RCC 7860 (cell line): Measurements from ENCODE around the gene TAAR5.
"Not testable (repeated sequence)": the region's sequence is repeated elsewhere in the genome, so short reads cannot be mapped to it uniquely, and the experiment has no call there.

ENCODE experiments used
- DNase-seq: peaks from one replicate; pipeline ENCODE4 v3.0.0-alpha.2; 2015; ENCODE audit warnings: low spot score
- FAIRE-seq: peaks from 2 replicates; lab custom pipeline; 2012; peaks lifted over from hg19 to GRCh38; lab: Jason Lieb, UNC

Gene TAAR5

GRCh38 chr6:132571774-132572173 is 17.8 kb downstream of the TAAR5 start:
- FAIRE-seq, result no peak
- DNase-seq, result no peak

DNA sequence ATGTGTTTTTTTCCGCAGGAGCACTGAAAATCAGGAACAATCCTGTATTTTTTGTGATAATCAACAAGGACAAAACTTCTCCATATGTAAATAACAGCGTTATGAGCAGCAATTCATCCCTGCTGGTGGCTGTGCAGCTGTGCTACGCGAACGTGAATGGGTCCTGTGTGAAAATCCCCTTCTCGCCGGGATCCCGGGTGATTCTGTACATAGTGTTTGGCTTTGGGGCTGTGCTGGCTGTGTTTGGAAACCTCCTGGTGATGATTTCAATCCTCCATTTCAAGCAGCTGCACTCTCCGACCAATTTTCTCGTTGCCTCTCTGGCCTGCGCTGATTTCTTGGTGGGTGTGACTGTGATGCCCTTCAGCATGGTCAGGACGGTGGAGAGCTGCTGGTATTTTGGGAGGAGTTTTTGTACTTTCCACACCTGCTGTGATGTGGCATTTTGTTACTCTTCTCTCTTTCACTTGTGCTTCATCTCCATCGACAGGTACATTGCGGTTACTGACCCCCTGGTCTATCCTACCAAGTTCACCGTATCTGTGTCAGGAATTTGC is 19.2 kb downstream of the TAAR5 start, which contains the start of gene TAAR6:
Gene TAAR6, plus strand, starts transcription at position 102 of the 557 bp plus-strand sequence. Its CDS starts 0 bp downstream, at position 102.
- FAIRE-seq (no peak), DNase-seq (no peak)

- FAIRE-seq (no peak), DNase-seq (no peak)
Observed at GRCh38 chr6:132569170-132569569, 20.4 kb downstream of the TAAR5 start.

GRCh38 chr6:132568611-132569010 is 20.9 kb downstream of the TAAR5 start:
- DNase-seq (no peak), FAIRE-seq (no peak)

- no peak for FAIRE-seq
- no peak for DNase-seq
Observed at GRCh38 chr6:132567566-132567965, 22.0 kb downstream of the TAAR5 start.

- FAIRE-seq (no peak), DNase-seq (no peak)
Observed at GRCh38 chr6:132566404-132566803, 23.1 kb downstream of the TAAR5 start.

- DNase-seq, FAIRE-seq: not testable (repeated sequence)
Observed at GRCh38 chr6:132560087-132560486, 29.5 kb downstream of the TAAR5 start.

DNA sequence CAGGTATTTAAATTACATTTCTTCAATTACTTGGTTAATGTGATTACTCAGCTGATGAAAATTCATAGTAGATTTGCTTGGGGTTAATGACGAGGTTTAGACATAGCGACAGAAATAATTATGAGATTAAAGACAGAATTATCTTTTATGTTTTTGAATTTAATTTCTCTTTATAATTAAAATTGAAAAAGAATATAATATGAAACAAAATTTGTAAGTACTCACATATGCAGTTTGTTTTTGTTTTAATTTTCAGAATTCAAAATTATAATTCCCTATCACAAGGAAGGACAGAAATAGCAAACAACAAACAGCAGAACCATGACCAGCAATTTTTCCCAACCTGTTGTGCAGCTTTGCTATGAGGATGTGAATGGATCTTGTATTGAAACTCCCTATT is 37.2 kb downstream of the TAAR5 start, which contains the start of gene TAAR8:
Gene TAAR8, plus strand, starts transcription at position 301 of the 400 bp plus-strand sequence. Its CDS starts 21 bp downstream, at position 322.
- DNase-seq (no peak), FAIRE-seq (no peak)

DNA sequence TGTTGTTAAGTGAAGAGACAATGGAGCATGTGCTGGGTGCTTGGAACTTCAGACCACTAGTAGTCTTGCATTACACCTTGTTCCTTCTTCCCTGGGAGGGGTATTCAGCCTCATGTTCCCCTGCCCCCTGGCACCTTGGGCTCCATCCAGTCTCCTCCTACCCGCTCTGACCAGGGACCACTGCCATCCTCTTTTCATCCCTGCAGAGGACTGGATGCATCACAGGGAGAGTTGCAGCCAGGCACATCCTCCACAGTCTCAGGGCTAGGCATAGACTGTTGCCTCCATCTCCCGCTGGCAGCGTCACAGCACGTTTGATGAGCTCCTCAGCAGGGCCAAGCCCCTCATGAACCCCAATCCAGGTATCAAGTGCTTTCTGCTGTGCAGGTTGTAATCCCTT is 38.3 kb downstream of the TAAR5 start:
- FAIRE-seq, result no peak
- no peak for DNase-seq

DNA sequence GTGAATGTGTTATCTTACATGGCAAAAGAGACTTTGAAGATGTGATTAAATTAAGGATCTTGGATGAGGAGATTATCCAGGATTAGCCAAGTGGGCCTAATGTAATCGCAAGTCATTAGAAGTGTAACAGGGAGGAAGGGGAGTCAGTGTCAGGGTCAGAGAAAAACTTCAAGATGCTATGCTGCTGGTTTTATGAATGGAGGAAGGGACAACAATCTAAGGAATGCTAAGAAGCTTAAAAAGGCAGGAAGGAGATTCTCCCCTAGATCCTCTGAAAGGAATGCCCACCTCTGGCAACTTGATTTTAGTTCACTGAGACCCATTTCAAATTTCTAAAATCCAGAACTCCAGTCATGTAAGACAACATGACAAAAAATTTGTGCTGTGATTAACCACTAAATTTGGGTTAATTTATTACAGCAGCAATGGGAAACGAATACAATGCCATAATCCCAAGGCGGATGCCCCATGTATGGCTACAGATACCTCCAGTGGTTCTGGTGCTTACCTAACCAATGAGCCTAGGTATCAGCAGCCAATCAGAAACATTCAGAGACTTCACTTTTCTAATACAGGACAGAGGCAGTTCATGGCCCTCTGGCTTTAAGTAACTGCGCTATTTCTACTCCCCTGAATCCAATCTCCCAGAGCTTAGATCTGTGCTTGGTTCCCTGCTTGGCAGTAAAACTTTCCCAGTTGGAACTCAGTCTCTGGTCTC is 40.6 kb downstream of the TAAR5 start:
- DNase-seq (no peak), FAIRE-seq (no peak)

DNA sequence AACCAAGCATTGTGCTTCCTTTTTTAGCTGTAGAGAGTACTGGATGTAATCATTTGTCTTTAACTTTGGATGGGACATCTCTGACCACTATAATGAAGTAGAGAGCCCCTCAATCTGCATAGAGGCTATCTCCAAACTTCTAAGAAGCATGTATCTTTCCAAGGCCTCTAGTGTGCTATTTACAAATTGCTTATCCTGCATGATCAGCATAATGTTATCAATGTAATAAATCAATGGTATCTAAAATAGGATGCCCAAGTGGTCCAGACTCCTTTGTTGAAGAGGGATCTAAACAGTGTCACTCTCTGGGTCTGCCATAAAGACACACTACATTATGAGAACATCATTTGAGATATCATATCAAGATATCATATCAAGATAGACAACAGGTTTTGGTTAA is 44.7 kb downstream of the TAAR5 start:
- no peak for DNase-seq
- no peak for FAIRE-seq
